Skeletal muscle satellite cell (primary cell): ENCODE data around the gene S100A2.
"Not testable (repeated sequence)": the region's sequence is repeated elsewhere in the genome, so short reads cannot be mapped to it uniquely, and the experiment has no call there.

Experiments used
- H3K27me3 ChIP-seq: 2 replicates; pipeline ENCODE4 v1.7.0; 2013; ENCODE audit warnings: low read length; ENCODE audit not compliant: control insufficient read depth, insufficient read depth
- H3K36me3 ChIP-seq: 2 replicates; pipeline ENCODE4 v1.7.0; 2013; ENCODE audit warnings: mild to moderate bottlenecking, control low read depth, low read length; ENCODE audit not compliant: insufficient read depth
- H3K4me1 ChIP-seq: 2 replicates; pipeline ENCODE4 v1.7.0; 2013; ENCODE audit warnings: low read length; ENCODE audit not compliant: control insufficient read depth, insufficient read depth
- H3K4me2 ChIP-seq: 2 replicates; pipeline ENCODE4 v1.7.0; 2013; ENCODE audit warnings: mild to moderate bottlenecking, low read length
- H3K4me3 ChIP-seq: 2 replicates; pipeline ENCODE4 v1.7.0; 2013; ENCODE audit warnings: low read length
- H3K9ac ChIP-seq: 2 replicates; pipeline ENCODE4 v1.7.0; 2013; ENCODE audit warnings: mild to moderate bottlenecking, low read depth, low read length, moderate library complexity
- H3K9me3 ChIP-seq: replicated peaks from 2 replicates; pipeline ENCODE4 v1.7.0; 2013; ENCODE audit warnings: mild to moderate bottlenecking, control low read depth, low read length

Gene S100A2

GRCh38 chr1:153608742-153609584, 43.3 kb upstream of the S100A2 start:
- peaks cover 46% of the 10 kb centered on the region for H3K36me3 ChIP-seq
- peak overlapping the region; percentile 90 for H3K9ac ChIP-seq
- peak overlapping the region; percentile 92 for H3K4me3 ChIP-seq
- peaks cover 42% of the 10 kb centered on the region for H3K4me1 ChIP-seq
- no peaks in the 10 kb centered on the region for H3K27me3 ChIP-seq
- H3K9me3 ChIP-seq: no peaks in the 10 kb centered on the region
- H3K4me2 ChIP-seq: peak overlapping the region; percentile 94

GRCh38 chr1:153608089-153608682, 42.5 kb upstream of the S100A2 start:
- Histone ChIP-seq H3K4me2 (peak overlapping the region; percentile 94), H3K9me3 (no peaks in the 10 kb centered on the region), H3K36me3 (peaks cover 46% of the 10 kb centered on the region), H3K4me3 (peak overlapping the region; percentile 92), H3K9ac (peak overlapping the region; percentile 90), H3K27me3 (no peaks in the 10 kb centered on the region), H3K4me1 (peaks cover 38% of the 10 kb centered on the region)

GRCh38 chr1:153607381-153607780, 41.7 kb upstream of the S100A2 start:
- Histone ChIP-seq H3K4me1 (peaks cover 36% of the 10 kb centered on the region), H3K36me3 (peaks cover 46% of the 10 kb centered on the region), H3K4me2 (peak overlapping the region; percentile 94), H3K9me3 (no peaks in the 10 kb centered on the region), H3K4me3 (peak overlapping the region; percentile 92), H3K27me3 (no peaks in the 10 kb centered on the region), H3K9ac (peak overlapping the region; percentile 90)

DNA sequence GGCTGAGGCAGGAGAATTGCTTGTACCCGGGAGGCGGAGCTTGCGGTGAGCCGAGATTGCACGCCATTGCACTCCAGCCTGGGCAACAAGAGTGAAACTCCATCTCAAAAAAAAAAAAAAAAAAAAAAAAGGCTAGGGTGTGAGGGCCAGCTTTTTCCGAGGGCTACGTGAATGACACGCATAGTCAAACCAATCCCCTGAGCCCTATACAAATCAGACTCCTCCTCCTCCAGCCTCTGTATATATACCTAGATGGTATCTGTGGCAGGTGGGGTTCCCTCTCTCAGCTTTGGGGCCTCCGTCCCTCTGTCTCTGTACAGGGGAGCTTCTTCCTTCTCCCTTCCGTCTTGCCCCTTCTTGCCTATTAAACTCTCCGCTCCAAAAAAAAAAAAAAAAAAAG, 40.5 kb upstream of the S100A2 start:
- no peaks in the 10 kb centered on the region for H3K9me3 ChIP-seq
- H3K9ac ChIP-seq: no peak overlapping the region
- H3K4me1 ChIP-seq: peaks cover 36% of the 10 kb centered on the region
- H3K27me3 ChIP-seq: no peaks in the 10 kb centered on the region
- H3K4me2 ChIP-seq: no peak overlapping the region
- H3K36me3 ChIP-seq: peaks cover 43% of the 10 kb centered on the region
- H3K4me3 ChIP-seq: no peak overlapping the region

- Histone ChIP-seq H3K27me3 (no peaks in the 10 kb centered on the region), H3K4me1 (peaks cover 26% of the 10 kb centered on the region)
These were observed 37.1 kb upstream of the S100A2 start for GRCh38 chr1:153602749-153603148.

GRCh38 chr1:153599847-153600246, 34.2 kb upstream of the S100A2 start:
- no peak overlapping the region for H3K4me2 ChIP-seq
- peaks cover 29% of the 10 kb centered on the region for H3K4me1 ChIP-seq
- no peak overlapping the region for H3K4me3 ChIP-seq
- H3K9ac ChIP-seq: peak overlapping the region; percentile 29
- no peaks in the 10 kb centered on the region for H3K9me3 ChIP-seq
- peaks cover 9% of the 10 kb centered on the region for H3K36me3 ChIP-seq
- H3K27me3 ChIP-seq: no peaks in the 10 kb centered on the region

More at GRCh38 chr1:153602749-153603148, 37.1 kb upstream of the S100A2 start:
- H3K36me3 ChIP-seq: peaks cover 36% of the 10 kb centered on the region
- no peak overlapping the region for H3K9ac ChIP-seq
- no peak overlapping the region for H3K4me3 ChIP-seq
- H3K4me2 ChIP-seq: no peak overlapping the region
- H3K9me3 ChIP-seq: no peaks in the 10 kb centered on the region

DNA sequence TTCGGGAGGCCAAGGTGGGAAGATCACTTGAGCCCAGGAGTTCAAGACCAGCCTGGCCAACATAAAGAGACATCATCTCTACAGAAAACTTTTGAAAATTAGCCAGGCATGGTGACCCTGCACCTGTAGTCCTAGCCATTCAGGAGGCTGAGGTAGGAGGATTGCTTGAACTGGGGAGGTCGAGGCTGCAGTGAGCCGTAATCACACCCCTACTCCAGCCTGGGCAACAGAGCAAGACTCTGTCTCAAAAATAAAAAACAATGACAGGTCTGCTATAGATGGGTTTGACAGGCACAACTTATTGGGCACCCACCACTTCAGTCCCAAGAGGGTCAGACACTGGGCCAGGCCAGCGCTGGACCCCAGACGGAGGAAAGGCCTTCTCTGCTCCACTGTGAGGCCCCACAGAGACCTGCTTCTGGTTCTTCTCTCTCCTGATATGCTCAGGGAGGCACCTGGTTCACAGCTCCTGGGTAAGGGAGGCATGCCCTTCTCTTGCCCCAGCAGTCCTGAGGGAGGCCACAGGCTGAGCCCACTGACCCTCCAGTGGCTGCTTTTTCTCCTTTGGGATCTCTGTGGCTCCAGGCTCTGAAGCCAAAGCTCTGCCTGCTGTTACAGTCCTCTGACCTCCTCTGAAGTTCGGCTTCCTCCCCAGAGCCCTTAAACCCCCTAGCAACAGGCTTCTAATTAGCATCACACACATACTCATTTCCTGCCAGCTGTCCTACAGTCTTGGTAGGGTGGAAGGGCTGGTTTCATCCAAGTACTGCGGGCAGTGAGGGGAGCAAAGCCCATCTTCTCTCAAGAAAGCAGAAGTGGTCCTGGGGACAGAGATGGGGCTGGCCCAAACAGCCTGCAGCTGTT, 32.9 kb upstream of the S100A2 start:
- no peak overlapping the region for H3K4me2 ChIP-seq
- no peaks in the 10 kb centered on the region for H3K27me3 ChIP-seq
- peaks cover 29% of the 10 kb centered on the region for H3K4me1 ChIP-seq
- H3K36me3 ChIP-seq: peaks cover 6% of the 10 kb centered on the region
- H3K9ac ChIP-seq: peak overlapping the region; percentile 71
- no peaks in the 10 kb centered on the region for H3K9me3 ChIP-seq
- H3K4me3 ChIP-seq: no peak overlapping the region

- H3K27me3 ChIP-seq: no peaks in the 10 kb centered on the region
- H3K36me3 ChIP-seq: peaks cover 6% of the 10 kb centered on the region
- H3K9ac ChIP-seq: no peak overlapping the region
- H3K9me3 ChIP-seq: no peaks in the 10 kb centered on the region
- no peak overlapping the region for H3K4me3 ChIP-seq
- H3K4me2 ChIP-seq: peak overlapping the region; percentile 18
- H3K4me1 ChIP-seq: peaks cover 29% of the 10 kb centered on the region
These were observed 31.6 kb upstream of the S100A2 start for GRCh38 chr1:153597206-153597605.

- no peak overlapping the region for H3K4me3 ChIP-seq
- no peak overlapping the region for H3K4me2 ChIP-seq
- no peaks in the 10 kb centered on the region for H3K36me3 ChIP-seq
- H3K27me3 ChIP-seq: no peaks in the 10 kb centered on the region
- H3K9me3 ChIP-seq: no peaks in the 10 kb centered on the region
- peaks cover 10% of the 10 kb centered on the region for H3K4me1 ChIP-seq
- H3K9ac ChIP-seq: no peak overlapping the region
These were observed 27.1 kb upstream of the S100A2 start for GRCh38 chr1:153592748-153593147.

GRCh38 chr1:153588482-153588881, 22.8 kb upstream of the S100A2 start:
- no peaks in the 10 kb centered on the region for H3K27me3 ChIP-seq
- no peak overlapping the region for H3K9ac ChIP-seq
- no peaks in the 10 kb centered on the region for H3K36me3 ChIP-seq

DNA sequence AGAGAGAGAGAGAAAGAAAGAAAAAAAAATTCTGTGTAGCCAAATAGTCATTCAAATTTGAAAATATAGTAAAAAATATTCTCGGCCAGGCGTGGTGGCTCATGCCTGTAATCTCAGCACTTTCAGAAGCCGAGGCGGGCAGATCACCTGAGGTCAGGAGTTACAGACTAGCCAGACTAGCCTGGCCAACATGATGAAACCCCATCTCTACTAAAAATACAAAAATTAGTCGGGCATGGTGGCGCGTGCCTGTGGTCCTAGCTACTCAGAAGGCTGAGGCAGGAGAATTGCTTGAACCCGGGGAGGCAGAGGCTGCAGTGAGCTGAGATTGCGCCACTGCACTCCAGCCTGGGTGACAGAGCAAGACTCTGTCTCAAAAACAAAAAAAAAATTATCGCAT, 22.4 kb upstream of the S100A2 start:
- H3K9ac ChIP-seq, H3K27me3 ChIP-seq, H3K4me1 ChIP-seq, H3K4me3 ChIP-seq, H3K9me3 ChIP-seq, H3K4me2 ChIP-seq, H3K36me3 ChIP-seq: not testable (repeated sequence)

More at GRCh38 chr1:153588482-153588881, 22.8 kb upstream of the S100A2 start:
- H3K4me3 ChIP-seq: no peak overlapping the region
- H3K4me2 ChIP-seq: no peak overlapping the region
- H3K4me1 ChIP-seq: peaks cover 5% of the 10 kb centered on the region
- no peaks in the 10 kb centered on the region for H3K9me3 ChIP-seq
